HepG2 (cell line): ENCODE results near the gene PRDX6. TPM values are rescaled to one million over a fixed set of nuclear protein-coding genes. Genes with fewer than 3 reads are reported as not detected.

ENCODE experiments used
- BCLAF1 ChIP-seq: fragments of 450-650 bp; IDR thresholded peaks from 2 replicates; pipeline ENCODE4 v1.6.1; 2017; ENCODE audit warnings: mild to moderate bottlenecking
- EZH2 ChIP-seq: conservative IDR thresholded peaks from 2 replicates; pipeline ENCODE4 v1.6.1; 2012; ENCODE audit warnings: mild to moderate bottlenecking, low read depth, low read length, moderate library complexity
- KDM5A ChIP-seq: fragments of 200-600 bp; sonication (generic); IDR thresholded peaks from 2 replicates; pipeline ENCODE4 v1.7.0; 2018; ENCODE audit warnings: antibody characterized with exemption, mild to moderate bottlenecking, low read length, borderline replicate concordance
- KIAA2018 ChIP-seq: sonication (generic); formaldehyde crosslinking; IDR thresholded peaks from 2 replicates; pipeline ENCODE4 v1.5.0; 2020; ENCODE audit warnings: mild to moderate bottlenecking, missing genetic modification reagents, borderline replicate concordance
- MTF2 ChIP-seq: sonication (generic); formaldehyde crosslinking; IDR thresholded peaks from 2 replicates; pipeline ENCODE4 v1.5.0; 2020; ENCODE audit warnings: missing genetic modification reagents, borderline replicate concordance
- NFYB ChIP-seq: sonication (generic); formaldehyde crosslinking; IDR thresholded peaks from 2 replicates; pipeline ENCODE4 v1.4.0; 2020; ENCODE audit warnings: missing genetic modification reagents
- NR2C2 ChIP-seq: sonication (generic); formaldehyde crosslinking; IDR thresholded peaks from 2 replicates; pipeline ENCODE4 v1.4.0; 2020; ENCODE audit warnings: missing genetic modification reagents, mild to moderate bottlenecking, moderate library complexity, borderline replicate concordance
- RELA ChIP-seq: sonication (generic); formaldehyde crosslinking; IDR thresholded peaks from 2 replicates; pipeline ENCODE4 v1.4.0; 2020; ENCODE audit warnings: missing genetic modification reagents
- SALL2 ChIP-seq: sonication (generic); formaldehyde crosslinking; IDR thresholded peaks from 2 replicates; pipeline ENCODE4 v1.8.1; 2023; ENCODE audit warnings: mild to moderate bottlenecking, missing genetic modification reagents, inconsistent platforms
- SKI ChIP-seq: fragments of 450-650 bp; IDR thresholded peaks from one replicate; pipeline ENCODE4 v1.6.1; 2018; ENCODE audit warnings: mild to moderate bottlenecking; ENCODE audit not compliant: partially characterized antibody
- STAT5B ChIP-seq: sonication (generic); formaldehyde crosslinking; IDR thresholded peaks from 2 replicates; pipeline ENCODE4 v1.4.0; 2020; ENCODE audit warnings: missing genetic modification reagents
- ZKSCAN5 ChIP-seq: sonication (generic); formaldehyde crosslinking; IDR thresholded peaks from 2 replicates; pipeline ENCODE4 v1.5.1; 2020; ENCODE audit warnings: mild to moderate bottlenecking, missing genetic modification reagents
- polyA plus RNA-seq, 8 experiments: library from polyadenylated mRNA; depleted of rRNA in 3 of 8; stranded (reverse) in 7 of 8; unstranded in 1 of 8; fragments of >200 nt; fragmentation: Illumina TruSeq in 4 of 8; extraction: Trizol in 4 of 8; gene quantifications; 2 replicates each; pipeline versions ENCODE4 v1.2.1 to v1.2.3, GENCODE V29; 2011 to 2016; ENCODE audit warnings: low read depth in 4 of 8, missing spikeins in 1 of 8, mixed read lengths in 1 of 8; ENCODE audit not compliant: insufficient read depth in 1 of 8
- total RNA-seq, 5 experiments: library from RNA; depleted of rRNA; stranded (reverse); fragments of >200 nt; fragmentation: Illumina TruSeq; extraction: Trizol; gene quantifications; 2 replicates each; pipeline ENCODE4 v1.2.3, GENCODE V29; 2016; ENCODE audit warnings: low read depth in 1 of 5
- TF ChIP-seq, protein P1 (sequence below): sonication (generic); formaldehyde crosslinking; IDR thresholded peaks from 2 replicates; pipeline ENCODE4 v1.4.0; 2020; ENCODE audit warnings: mild to moderate bottlenecking, low read depth, missing genetic modification reagents
- TF ChIP-seq, protein P2 (sequence below): sonication (generic); formaldehyde crosslinking; IDR thresholded peaks from 2 replicates; pipeline ENCODE4 v1.4.0; 2020; ENCODE audit warnings: mild to moderate bottlenecking, missing genetic modification reagents

PRDX6 gene
- total and polyA plus RNA-seq, 2 of the 13 experiments (the other 11 are each of a cell fraction or from before 2014, with no cell fraction given) = 224 to 309 TPM

GRCh38 chr1:173476665-173477285 lies 360 bp upstream of the PRDX6 start (continued):
- TF ChIP-seq KIAA2018 (CRISPR knock-in tag) (no peak), NR2C2 (CRISPR knock-in tag) (no peak), NFYB (CRISPR knock-in tag) (peak; percentile 78), MTF2 (no peak), SKI (peak; percentile 17), SALL2 (CRISPR knock-in tag) (no peak), STAT5B (CRISPR knock-in tag) (no peak), EZH2 (no peak), BCLAF1 (no peak), RELA (0 out of 2 replicates have a peak, but pooled peaks have one; percentile 9), ZKSCAN5 (CRISPR knock-in tag) (no peak), KDM5A (no peak)
- TF ChIP-seq, protein P1, sequence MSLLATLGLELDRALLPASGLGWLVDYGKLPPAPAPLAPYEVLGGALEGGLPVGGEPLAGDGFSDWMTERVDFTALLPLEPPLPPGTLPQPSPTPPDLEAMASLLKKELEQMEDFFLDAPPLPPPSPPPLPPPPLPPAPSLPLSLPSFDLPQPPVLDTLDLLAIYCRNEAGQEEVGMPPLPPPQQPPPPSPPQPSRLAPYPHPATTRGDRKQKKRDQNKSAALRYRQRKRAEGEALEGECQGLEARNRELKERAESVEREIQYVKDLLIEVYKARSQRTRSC (CRISPR knock-in tag) = no peak
- TF ChIP-seq, protein P2, sequence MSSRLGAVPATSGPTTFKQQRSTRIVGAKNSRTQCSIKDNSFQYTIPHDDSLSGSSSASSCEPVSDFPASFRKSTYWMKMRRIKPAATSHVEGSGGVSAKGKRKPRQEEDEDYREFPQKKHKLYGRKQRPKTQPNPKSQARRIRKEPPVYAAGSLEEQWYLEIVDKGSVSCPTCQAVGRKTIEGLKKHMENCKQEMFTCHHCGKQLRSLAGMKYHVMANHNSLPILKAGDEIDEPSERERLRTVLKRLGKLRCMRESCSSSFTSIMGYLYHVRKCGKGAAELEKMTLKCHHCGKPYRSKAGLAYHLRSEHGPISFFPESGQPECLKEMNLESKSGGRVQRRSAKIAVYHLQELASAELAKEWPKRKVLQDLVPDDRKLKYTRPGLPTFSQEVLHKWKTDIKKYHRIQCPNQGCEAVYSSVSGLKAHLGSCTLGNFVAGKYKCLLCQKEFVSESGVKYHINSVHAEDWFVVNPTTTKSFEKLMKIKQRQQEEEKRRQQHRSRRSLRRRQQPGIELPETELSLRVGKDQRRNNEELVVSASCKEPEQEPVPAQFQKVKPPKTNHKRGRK (CRISPR knock-in tag) = no peak
